ENCODE results near the gene PTGER1. TPM values are rescaled to one million over a fixed set of nuclear protein-coding genes. Genes with fewer than 3 reads are reported as not detected.
A peak's percentile ranks its signal among the peaks of the same experiment; 100 is the strongest.

Gene PTGER1
- polyA plus RNA-seq, 1 donor (not counting 4 experiments of a cell fraction or from before 2014, with no cell fraction given): not detected

- no peak overlapping the region for H2AFZ ChIP-seq (ENCODE audit: control insufficient read depth, low read length)
- H3K9ac ChIP-seq (ENCODE audit: control insufficient read depth, extremely low read depth, insufficient read depth, low read length): no peak overlapping the region
- H3K27me3 ChIP-seq (ENCODE audit: control insufficient read depth, extremely low read depth, insufficient read depth, low read length): peaks cover 6% of the 10 kb centered on the region
- no peak overlapping the region for H3K4me3 ChIP-seq (ENCODE audit: control insufficient read depth in 2 of 3, extremely low read depth in 1 of 3, insufficient read depth in 2 of 3, low read depth in 1 of 3, low read length in 3 of 3)
- DNase-seq (ENCODE audit: low read depth, low spot score) (no peak), FAIRE-seq (no peak)
- H3K36me3 ChIP-seq (ENCODE audit: control insufficient read depth in 2 of 2, extremely low read depth in 1 of 2, insufficient read depth in 2 of 2, low read length in 2 of 2): peaks cover 0 to 16% of the 10 kb centered on the region in 2 experiments
- no peaks in the 10 kb centered on the region for H3K79me2 ChIP-seq (ENCODE audit: control insufficient read depth, insufficient read depth, low read length)
- H3K4me1 ChIP-seq (ENCODE audit: control insufficient read depth, extremely low read depth, insufficient read depth, low read length): peaks cover 26% of the 10 kb centered on the region
- TF ChIP-seq EZH2 (IDR thresholded peaks at IDR 0.05; ENCODE audit: low read length) (no peak), CTCF (optimal IDR thresholded peaks at IDR 0.05 in 1 of 3, IDR thresholded peaks at IDR 0.05 in 1 of 3, conservative IDR thresholded peaks at IDR 0.05 in 1 of 3; ENCODE audit: extremely low read depth in 1 of 3, insufficient read depth in 2 of 3, low read length in 3 of 3) (no peak)
- H3K9me3 ChIP-seq (ENCODE audit: control insufficient read depth, low read depth, low read length): no peaks in the 10 kb centered on the region
- no peak overlapping the region for H3K27ac ChIP-seq (ENCODE audit: control insufficient read depth, insufficient read depth, low read length)
- dilution Hi-C loops (cut with MboI; ENCODE audit: extremely low pct_ligation_motif_present, low sequenced_read_pairs): no loop called here
- H3K9me1 ChIP-seq (ENCODE audit: control insufficient read depth, extremely low read depth, insufficient read depth, low read length): no peaks in the 10 kb centered on the region
- H3K4me2 ChIP-seq (ENCODE audit: control insufficient read depth, extremely low read depth, insufficient read depth, low read depth, low read length): no peak overlapping the region
- H4K20me1 ChIP-seq (ENCODE audit: control insufficient read depth, extremely low read depth, insufficient read depth, low read length): peaks cover 5% of the 10 kb centered on the region
These were observed 1.8 kb downstream of the PTGER1 start for GRCh38 chr19:14473073-14473977.

- peak; percentile 69 to 96 (median 87) for TF ChIP-seq CTCF (optimal IDR thresholded peaks at IDR 0.05 in 1 of 3, IDR thresholded peaks at IDR 0.05 in 1 of 3, conservative IDR thresholded peaks at IDR 0.05 in 1 of 3; ENCODE audit: extremely low read depth in 1 of 3, insufficient read depth in 2 of 3, low read length in 3 of 3)
- TF ChIP-seq EZH2 (IDR thresholded peaks at IDR 0.05; ENCODE audit: low read length): no peak
- dilution Hi-C loops (cut with MboI; ENCODE audit: extremely low pct_ligation_motif_present, low sequenced_read_pairs): no loop called here
- Histone ChIP-seq H3K27ac (ENCODE audit: control insufficient read depth, insufficient read depth, low read length) (no peak overlapping the region), H3K4me2 (ENCODE audit: control insufficient read depth, extremely low read depth, insufficient read depth, low read depth, low read length) (peak overlapping the region; percentile 58), H3K36me3 (ENCODE audit: control insufficient read depth in 2 of 2, extremely low read depth in 1 of 2, insufficient read depth in 2 of 2, low read length in 2 of 2) (peaks cover 0 to 6% of the 10 kb centered on the region in 2 experiments), H3K9me3 (ENCODE audit: control insufficient read depth, low read depth, low read length) (no peaks in the 10 kb centered on the region), H3K4me1 (ENCODE audit: control insufficient read depth, extremely low read depth, insufficient read depth, low read length) (peaks cover 26% of the 10 kb centered on the region), H4K20me1 (ENCODE audit: control insufficient read depth, extremely low read depth, insufficient read depth, low read length) (peaks cover 5% of the 10 kb centered on the region), H3K4me3 (ENCODE audit: control insufficient read depth in 2 of 3, extremely low read depth in 1 of 3, insufficient read depth in 2 of 3, low read depth in 1 of 3, low read length in 3 of 3) (peak overlapping the region in 1 of 3 experiments; percentile 1), H2AFZ (ENCODE audit: control insufficient read depth, low read length) (no peak overlapping the region), H3K27me3 (ENCODE audit: control insufficient read depth, extremely low read depth, insufficient read depth, low read length) (peaks cover 6% of the 10 kb centered on the region), H3K9ac (ENCODE audit: control insufficient read depth, extremely low read depth, insufficient read depth, low read length) (no peak overlapping the region), H3K9me1 (ENCODE audit: control insufficient read depth, extremely low read depth, insufficient read depth, low read length) (no peaks in the 10 kb centered on the region), H3K79me2 (ENCODE audit: control insufficient read depth, insufficient read depth, low read length) (no peaks in the 10 kb centered on the region)
- DNase-seq (ENCODE audit: low read depth, low spot score) (no peak), FAIRE-seq (no peak)
These were observed 2.8 kb downstream of the PTGER1 start for GRCh38 chr19:14472202-14472938.

Data from keratinocyte (primary cell).